Fibroblast of skin of scalp (primary cell): Measurements from ENCODE around the gene NDUFA1. TPM values are rescaled to one million over a fixed set of nuclear protein-coding genes. Genes with fewer than 3 reads are reported as not detected.
"Not testable (repeated sequence)": the region's sequence is repeated elsewhere in the genome, so short reads cannot be mapped to it uniquely, and the experiment has no call there.

Experiments used
- DNase-seq: peaks from one replicate; pipeline ENCODE4 v3.0.0-alpha.2; 2013
- polyA plus RNA-seq, 2 experiments: library from polyadenylated mRNA; unstranded; fragments of 120-200 nt; gene quantifications; one replicate each; pipeline ENCODE4 v1.2.1, GENCODE V29; 2013; ENCODE audit not compliant: insufficient read length in 2 of 2

Gene NDUFA1
- 92.4 TPM for polyA plus RNA-seq (2013, experiment 1 of 2; ENCODE audit: insufficient read length)
- polyA plus RNA-seq (2013, experiment 2 of 2; ENCODE audit: insufficient read length) = 82.0 TPM

GRCh38 chrX:119871599-119872395 lies at the start of gene NDUFA1, which contains the start of gene RNF113A:
TSS of gene NDUFA1 (plus strand) at chrX:119871832. CDS start at chrX:119871912, 80 bp downstream.
TSS of gene RNF113A (minus strand) at chrX:119871733. CDS start at chrX:119871613, 120 bp downstream.
- peak; percentile 85 for DNase-seq

- not testable (repeated sequence) for DNase-seq
These were observed 47.4 kb upstream of the NDUFA1 start for GRCh38 chrX:119824221-119824620.

- DNase-seq = peak; percentile 6
These were observed 45.2 kb upstream of the NDUFA1 start for GRCh38 chrX:119826399-119826959.

- no peak for DNase-seq
These were observed 43.2 kb upstream of the NDUFA1 start for GRCh38 chrX:119828446-119828845.

GRCh38 chrX:119833905-119834304 lies 37.7 kb upstream of the NDUFA1 start:
- DNase-seq = no peak

- peak; percentile 98 for DNase-seq
These were observed 19.0 kb upstream of the NDUFA1 start, which contains the start of gene UPF3B for GRCh38 chrX:119852382-119853353. TSS of gene UPF3B (minus strand) at chrX:119852963. CDS start at chrX:119852928, 35 bp downstream.

GRCh38 chrX:119853444-119853843 lies 18.2 kb upstream of the NDUFA1 start:
- peak; percentile 0 for DNase-seq

GRCh38 chrX:119870626-119871131 lies 953 bp upstream of the NDUFA1 start:
- peak; percentile 55 for DNase-seq

- DNase-seq = no peak
These were observed 410 bp upstream of the NDUFA1 start for GRCh38 chrX:119871245-119871598.

GRCh38 chrX:119878740-119879139 lies 7.1 kb downstream of the NDUFA1 start:
- no peak for DNase-seq

GRCh38 chrX:119880076-119880475 lies 8.4 kb downstream of the NDUFA1 start:
- DNase-seq = no peak

- peak; percentile 57 for DNase-seq
These were observed 9.2 kb downstream of the NDUFA1 start for GRCh38 chrX:119880552-119881437.

GRCh38 chrX:119885554-119886428 lies 14.2 kb downstream of the NDUFA1 start:
- DNase-seq = peak; percentile 31

GRCh38 chrX:119887721-119888425 lies 16.2 kb downstream of the NDUFA1 start:
- DNase-seq = peak; percentile 59

GRCh38 chrX:119890626-119891025 lies 19.0 kb downstream of the NDUFA1 start:
- not testable (repeated sequence) for DNase-seq

- DNase-seq = not testable (repeated sequence)
These were observed 20.5 kb downstream of the NDUFA1 start for GRCh38 chrX:119891961-119892692.

- DNase-seq = no peak
These were observed 24.3 kb downstream of the NDUFA1 start, which contains the start of gene AKAP14 for GRCh38 chrX:119895843-119896326. TSS of gene AKAP14 (plus strand) at chrX:119895893. CDS start at chrX:119903224, 7,331 bp downstream.

- DNase-seq = no peak
These were observed 27.5 kb downstream of the NDUFA1 start for GRCh38 chrX:119899125-119899524.
